HTR-8/SVneo (cell line): ENCODE measurements around the gene UBR4.

Experiments
- DNase-seq: peaks from one replicate; pipeline ENCODE4 v3.0.0; 2011; ENCODE audit warnings: low spot score, mixed read lengths; ENCODE audit not compliant: insufficient read length
- FAIRE-seq: peaks from 2 replicates; lab custom pipeline; 2011; peaks lifted over from hg19 to GRCh38; lab: Jason Lieb, UNC

UBR4 gene

DNA sequence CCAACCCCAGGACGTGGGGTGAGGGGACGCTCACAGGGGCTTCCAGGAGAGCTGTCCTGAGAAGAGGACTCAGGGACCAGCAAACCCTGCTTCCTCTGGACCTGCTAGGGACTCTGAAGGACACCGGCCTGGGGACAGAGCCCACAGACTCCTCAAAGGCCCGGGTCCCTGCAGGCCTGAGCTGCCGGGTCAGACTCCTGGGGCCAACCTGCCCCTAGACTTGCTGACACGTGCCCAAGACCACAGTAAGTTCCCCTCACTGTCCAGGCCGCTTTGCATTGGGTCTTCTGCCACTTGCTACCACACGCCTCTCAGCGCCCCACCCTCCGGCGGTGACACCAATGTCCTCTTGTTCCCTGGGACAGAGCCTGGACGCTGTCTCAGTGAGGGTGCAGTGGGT lies 146.9 kb downstream of the UBR4 start:
- no peak for DNase-seq
- FAIRE-seq = no peak

DNA sequence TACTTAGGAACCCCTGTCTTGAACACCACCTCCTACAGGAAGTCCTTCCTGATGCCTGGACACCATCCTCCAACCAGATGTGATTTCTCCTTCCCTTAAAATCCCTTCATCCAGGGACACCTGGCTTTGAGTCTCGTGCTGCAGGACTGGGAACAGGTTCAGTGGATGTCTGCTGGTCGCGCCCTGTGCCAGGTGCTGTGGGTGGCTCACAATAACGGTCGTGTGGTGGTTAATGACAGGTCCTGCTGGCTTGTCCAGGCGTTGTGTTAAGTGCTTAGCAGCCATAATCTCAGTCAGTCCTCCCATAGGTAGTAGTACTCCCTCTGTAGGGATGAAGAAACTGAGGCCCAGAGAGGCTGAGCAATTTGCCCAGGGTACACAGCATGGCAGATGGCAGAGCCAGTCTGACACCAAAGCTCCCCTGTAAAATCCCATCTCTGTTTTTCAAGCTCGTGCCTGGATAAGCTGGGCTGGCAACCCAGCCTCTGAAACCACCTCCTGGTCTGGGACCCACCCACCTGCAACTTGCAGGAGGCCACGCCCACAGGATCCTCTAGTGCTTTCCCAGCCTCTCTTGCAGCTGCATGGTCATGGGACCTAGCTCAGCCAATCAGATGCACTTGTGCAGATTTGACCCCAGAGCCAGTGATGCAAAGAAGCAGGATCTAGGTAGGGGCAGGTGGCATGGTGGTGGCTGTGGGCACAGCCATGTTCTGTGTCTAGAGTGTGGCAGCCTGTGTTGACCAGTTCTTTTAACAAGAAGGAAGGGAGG lies 147.6 kb downstream of the UBR4 start:
- FAIRE-seq = no peak

GRCh38 chr1:19061798-19062197 lies 148.3 kb downstream of the UBR4 start:
- FAIRE-seq = no peak
- no peak for DNase-seq

More for the DNA sequence above, 147.6 kb downstream of the UBR4 start:
- no peak for DNase-seq

GRCh38 chr1:19061343-19061742 lies 148.7 kb downstream of the UBR4 start:
- FAIRE-seq = no peak

GRCh38 chr1:19059773-19060172 lies 150.3 kb downstream of the UBR4 start:
- DNase-seq (no peak), FAIRE-seq (no peak)

More at GRCh38 chr1:19061343-19061742, 148.7 kb downstream of the UBR4 start:
- DNase-seq = no peak

GRCh38 chr1:19058476-19058797 lies 151.6 kb downstream of the UBR4 start:
- FAIRE-seq = no peak

GRCh38 chr1:19057784-19058475 lies 152.1 kb downstream of the UBR4 start:
- FAIRE-seq (no peak), DNase-seq (no peak)

More at GRCh38 chr1:19058476-19058797, 151.6 kb downstream of the UBR4 start:
- no peak for DNase-seq

GRCh38 chr1:19057182-19057779 lies 152.8 kb downstream of the UBR4 start:
- FAIRE-seq (no peak), DNase-seq (no peak)

- FAIRE-seq (no peak), DNase-seq (no peak)
Observed at GRCh38 chr1:19055701-19056100, 154.4 kb downstream of the UBR4 start.

GRCh38 chr1:19055001-19055400 lies 155.1 kb downstream of the UBR4 start:
- DNase-seq (no peak), FAIRE-seq (no peak)

DNA sequence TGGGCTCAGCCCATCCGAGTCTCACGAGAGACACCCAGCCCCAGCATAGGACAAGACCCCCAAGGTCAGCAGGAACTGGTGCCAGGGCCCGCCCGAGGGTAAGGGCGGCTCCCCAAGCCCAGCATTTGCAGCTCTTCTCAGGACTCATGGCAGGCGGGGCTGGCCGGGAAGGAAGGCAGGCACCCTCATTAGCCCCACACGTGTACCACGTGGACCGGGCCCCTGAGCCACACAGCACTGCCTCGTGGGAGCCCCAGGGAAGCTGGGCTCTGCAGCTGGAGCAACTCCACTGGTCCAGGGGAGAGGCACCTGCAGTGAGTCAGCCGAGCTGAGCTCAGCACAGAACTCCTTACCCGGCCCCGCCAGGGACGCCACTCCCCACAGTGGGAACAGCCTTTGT lies 155.8 kb downstream of the UBR4 start:
- FAIRE-seq = no peak
- DNase-seq = no peak

DNA sequence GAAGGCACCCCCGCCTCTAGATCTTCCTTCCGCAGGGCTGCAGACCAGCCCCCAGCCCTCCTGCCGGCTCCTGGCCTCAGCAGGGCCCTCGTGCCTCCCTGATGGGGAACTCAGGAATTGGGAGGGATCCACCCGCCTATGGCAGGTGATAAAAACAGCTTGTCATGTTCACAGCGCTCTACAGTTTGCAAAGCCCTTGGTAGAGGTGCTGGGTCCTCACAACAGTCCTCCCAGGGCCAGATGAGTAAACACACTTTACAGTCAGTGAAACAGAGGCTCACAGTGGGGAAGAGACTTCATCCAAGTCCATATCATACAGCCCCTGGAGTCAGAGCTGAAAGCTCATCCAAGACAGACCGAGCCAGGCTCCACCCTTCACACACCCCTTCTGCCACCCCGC lies 156.6 kb downstream of the UBR4 start:
- no peak for DNase-seq
- no peak for FAIRE-seq

DNA sequence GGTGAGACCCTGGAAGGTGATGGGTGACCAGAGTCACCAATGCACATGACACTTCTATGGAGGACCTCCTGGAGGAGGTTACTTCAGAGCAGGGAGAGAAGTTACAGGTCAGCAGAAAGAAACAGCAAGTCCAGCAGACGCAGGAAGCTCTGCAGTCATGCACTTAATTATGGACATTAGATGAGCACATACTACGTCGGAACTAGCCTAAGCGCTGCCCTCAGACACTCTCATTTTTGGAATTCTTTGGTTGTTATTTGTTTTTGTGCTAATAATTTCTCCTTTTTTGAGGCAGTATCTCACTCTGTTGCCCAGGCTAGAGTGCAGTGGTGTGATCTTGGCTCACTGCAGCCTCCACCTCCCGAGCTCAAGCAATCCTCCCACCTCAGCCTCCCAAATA lies 160.3 kb downstream of the UBR4 start:
- FAIRE-seq = no peak
- DNase-seq = no peak

DNA sequence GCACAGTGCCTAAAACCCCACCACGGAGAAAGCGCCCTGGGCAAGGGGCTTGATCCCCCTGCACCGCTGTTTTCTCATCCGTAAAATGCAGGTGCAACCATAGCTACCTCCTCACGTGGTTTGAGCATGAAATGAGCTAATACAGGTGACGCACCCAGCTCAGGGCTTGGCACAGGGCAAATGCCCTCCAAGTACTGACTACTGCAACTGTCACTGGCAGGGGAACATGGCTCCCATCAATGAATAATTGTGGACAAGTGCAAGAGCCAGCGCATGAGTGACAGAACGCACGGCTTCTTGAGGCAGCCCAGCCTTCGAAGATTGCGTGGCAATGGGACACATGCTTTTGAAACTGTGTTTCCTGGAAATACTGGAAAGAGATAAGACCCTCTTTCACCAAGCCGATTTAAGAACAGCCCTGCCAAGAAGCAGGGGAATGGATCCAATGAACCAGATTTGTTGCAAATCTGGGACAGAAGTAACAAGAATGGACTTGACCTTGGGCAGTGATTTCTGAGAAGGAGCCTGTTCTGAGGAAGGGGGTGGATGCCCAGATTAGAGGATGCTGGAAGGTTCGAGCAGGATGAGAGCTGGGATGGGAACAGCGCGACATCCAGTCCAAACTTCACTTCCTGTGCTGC lies 160.8 kb downstream of the UBR4 start:
- no peak for DNase-seq
- no peak for FAIRE-seq

DNA sequence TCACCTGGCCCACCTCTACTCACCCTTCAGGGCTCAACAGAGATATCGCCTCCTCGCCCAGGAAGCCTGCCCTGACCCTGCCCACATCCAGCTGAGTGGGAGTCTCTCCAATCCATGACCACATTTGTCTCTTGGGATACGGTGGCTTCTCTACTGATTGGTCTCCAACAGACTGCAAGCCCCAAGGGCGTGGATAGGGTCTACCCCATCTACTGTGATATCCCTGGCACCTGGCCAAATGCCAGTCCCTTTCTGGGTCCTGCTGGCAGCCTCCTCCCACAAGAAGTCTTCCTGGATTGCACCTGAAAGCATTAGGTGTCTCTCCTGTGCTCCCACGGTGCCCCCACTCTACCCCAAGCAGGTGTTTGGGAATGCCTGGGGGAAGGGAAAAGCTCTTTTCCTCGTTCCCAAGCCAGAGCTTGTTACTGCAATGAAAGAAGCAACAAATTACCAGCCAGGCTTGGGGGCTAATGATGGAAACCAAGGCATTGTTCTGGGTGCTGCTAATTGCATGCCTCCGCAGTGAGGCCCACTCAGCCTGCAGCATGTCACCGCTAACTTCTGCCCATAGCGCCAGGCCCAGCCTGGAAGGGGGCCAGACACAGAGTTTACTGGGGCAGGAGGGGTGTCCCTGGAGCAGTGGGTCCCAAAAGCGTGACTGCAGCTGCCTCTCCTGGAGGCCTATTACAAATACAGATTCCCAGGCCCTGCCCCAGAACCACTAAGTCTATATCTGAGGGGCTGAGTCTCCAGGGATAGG lies 162.9 kb downstream of the UBR4 start:
- FAIRE-seq (no peak), DNase-seq (no peak)

DNA sequence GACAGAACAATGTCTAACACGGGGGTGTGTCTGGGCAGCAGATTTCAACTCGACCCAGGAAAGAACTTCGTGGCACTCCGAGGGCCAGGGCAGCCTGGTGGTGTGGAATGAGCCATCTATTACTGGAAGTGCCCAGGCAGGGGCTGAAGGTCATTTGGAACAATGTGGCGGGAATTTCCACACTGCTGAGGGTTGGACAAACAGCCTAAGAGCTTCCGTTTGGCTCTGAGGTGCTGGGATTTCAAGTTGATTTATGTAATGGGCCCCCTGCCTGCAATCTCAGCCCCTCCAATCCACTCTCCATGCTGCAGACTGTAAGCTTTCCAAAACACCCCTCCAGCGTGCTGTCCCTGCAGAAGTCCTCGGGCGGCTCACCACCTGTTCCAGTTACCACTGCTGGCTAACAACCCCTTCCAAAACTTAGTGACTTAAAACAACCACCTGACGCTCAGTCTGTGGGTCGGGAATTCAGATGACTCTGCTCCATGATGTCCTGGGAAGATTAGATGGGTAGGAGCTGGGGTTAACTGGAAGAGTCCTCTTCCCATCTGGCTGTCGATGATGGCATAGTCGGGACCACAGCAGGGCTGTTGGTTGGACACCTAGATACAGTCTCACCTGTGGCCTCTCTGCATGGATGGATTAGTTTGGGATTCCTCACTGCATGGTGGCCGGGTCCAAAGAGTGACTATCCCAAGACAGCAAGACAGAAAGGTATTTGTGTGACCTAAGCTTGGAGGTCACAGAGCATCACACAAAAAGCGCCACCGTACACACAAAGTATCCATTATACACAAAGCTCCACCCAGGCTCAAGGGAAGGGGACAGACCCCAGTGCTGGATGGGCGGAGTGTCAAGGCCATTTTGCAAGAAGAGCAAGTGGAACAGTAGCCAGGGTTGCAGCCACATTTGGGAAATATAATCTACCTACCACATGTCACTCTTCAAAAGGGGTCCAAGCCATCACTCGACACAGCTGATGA lies 163.9 kb downstream of the UBR4 start:
- DNase-seq = no peak
- FAIRE-seq = no peak

GRCh38 chr1:19044975-19045831 lies 164.9 kb downstream of the UBR4 start:
- DNase-seq = no peak
- no peak for FAIRE-seq

DNA sequence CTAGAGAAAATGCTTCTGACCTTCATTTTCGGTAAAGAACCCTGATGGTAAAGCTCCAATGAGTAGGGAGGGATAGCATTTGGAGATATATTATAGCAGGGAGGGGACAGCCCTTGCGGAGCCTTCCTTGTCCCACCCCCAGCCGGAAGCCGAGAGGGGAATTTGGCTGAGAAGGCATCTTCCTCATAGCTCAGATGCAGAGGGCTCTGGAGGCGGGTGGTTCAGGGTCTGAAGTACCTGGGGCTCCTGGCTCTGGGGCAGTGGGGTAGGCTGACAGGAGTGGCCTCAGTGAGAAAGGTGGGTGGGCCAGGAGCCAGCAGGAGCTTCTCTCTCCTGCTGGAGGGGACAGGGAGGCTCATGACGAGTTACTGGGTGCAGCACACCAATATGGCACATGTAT lies 165.6 kb downstream of the UBR4 start:
- FAIRE-seq (no peak), DNase-seq (no peak)
